Adrenal gland (tissue), 12 donors: ENCODE results near the gene ARHGEF33. TPM values are rescaled to one million over a fixed set of nuclear protein-coding genes. Genes with fewer than 3 reads are reported as not detected.

Experiments used
- DNase-seq, 7 donors: peaks; one replicate each; pipeline ENCODE4 v3.0.0-alpha.2; 2019 to 2020
- H3K27ac ChIP-seq, 5 donors: fragments of 200-600 bp; sonication (generic) in 4 of 5; 1 replicate in 3 of 5; 2 replicates in 2 of 5; pipeline versions ENCODE4 v1.5.1 to v1.8.0; 2016 to 2020; ENCODE audit warnings: mild to moderate bottlenecking in 1 of 5
- H3K27me3 ChIP-seq: fragments of 200-600 bp; 2 replicates; pipeline ENCODE4 v1.8.0; 2021
- H3K36me3 ChIP-seq, 2 donors: fragments of 200-600 bp; replicated peaks in 1 of 2; 1 replicate in 1 of 2; 2 replicates in 1 of 2; pipeline versions ENCODE4 v1.5.1 to v1.8.0; 2018 to 2022
- H3K4me1 ChIP-seq, 2 donors: fragments of 200-600 bp; replicated peaks in 1 of 2; 1 replicate in 1 of 2; 2 replicates in 1 of 2; pipeline versions ENCODE4 v1.5.1 to v1.8.0; 2018 to 2021
- H3K4me3 ChIP-seq, 4 donors: fragments of 200-600 bp; sonication (generic) in 3 of 4; one replicate each; pipeline ENCODE4 v1.5.1; 2016 to 2018
- H3K9me3 ChIP-seq, 3 donors: fragments of 200-600 bp; sonication (generic) in 1 of 3; replicated peaks in 1 of 3; 1 replicate in 2 of 3; 2 replicates in 1 of 3; pipeline versions ENCODE4 v1.5.1 to v1.8.0; 2016 to 2021
- POLR2A ChIP-seq, 2 donors: fragments of 450-650 bp; IDR thresholded peaks; one replicate each; pipeline ENCODE4 v1.6.1; 2017; ENCODE audit warnings: antibody characterized with exemption in 2 of 2, mild to moderate bottlenecking in 2 of 2, moderate library complexity in 1 of 2
- WGBS, 4 donors: extraction: QIAGEN DNeasy Blood & Tissue Kit in 2 of 4; methylation state at CpG; one replicate each; pipeline versions ENCODE4 v1.1.5 to v1.1.7; 2013 to 2017; 5-methylcytosine and 5-hydroxymethylcytosine counted together
- intact Hi-C, 2 donors: fragments of 100-400 bp; cut with DNase I; formaldehyde crosslinking; loops; one replicate each; pipeline versions ENCODE4 v1.14.1 to v1.15.0; 2022 to 2023
- polyA plus RNA-seq, 3 donors: library from polyadenylated mRNA; stranded (reverse); fragments of 200-250 nt in 2 of 3; fragments of 350-450 nt in 1 of 3; fragmentation: Illumina TruSeq in 1 of 3; extraction: RNeasy Lipid Tissue Mini Kit (QIAGEN cat#74804) in 1 of 3; gene quantifications; one replicate each; pipeline ENCODE4 v1.2.3, GENCODE V29; 2013 to 2014
- total RNA-seq, 9 donors: library from RNA; depleted of rRNA in 4 of 9; stranded (reverse); fragments of >200 nt in 4 of 9; fragments of 120-200 nt in 1 of 9; fragmentation: NEBNext Ultra II Directional in 1 of 9; extraction: Animal tissue kit (Norgen Biotek cat#: 25700) in 1 of 9; gene quantifications; one replicate each; pipeline versions ENCODE4 v1.1.0 to v1.2.4, GENCODE V29; 2013 to 2023
- TF ChIP-seq, protein P1 (sequence below), 6 experiments: fragments of 450-650 bp in 4 of 6; fragments of 200-600 bp in 2 of 6; sonication (generic) in 1 of 6; IDR thresholded peaks; 1 replicate in 5 of 6; 2 replicates in 1 of 6; pipeline versions ENCODE4 v1.5.1 to v1.8.0; 2016 to 2021; ENCODE audit warnings: antibody characterized with exemption in 6 of 6, mild to moderate bottlenecking in 2 of 6, moderate library complexity in 1 of 6
- donor health status: healthy with polysubstance abuse.
- donor health status: Bipolar disorder and iron deficiency.
- donor health status: DM: yes; HTN: yes; CAD: no.
- donor health status: DM: no; HTN: no; CAD: no.
- donor health status: DM: no; HTN: no; CAD: no.
- donor health status: DM: yes; HTN: yes; CAD: no.

Gene ARHGEF33
- total and polyA plus RNA-seq, 12 donors = 0.49 to 8.3 (median 1.9) TPM

DNA sequence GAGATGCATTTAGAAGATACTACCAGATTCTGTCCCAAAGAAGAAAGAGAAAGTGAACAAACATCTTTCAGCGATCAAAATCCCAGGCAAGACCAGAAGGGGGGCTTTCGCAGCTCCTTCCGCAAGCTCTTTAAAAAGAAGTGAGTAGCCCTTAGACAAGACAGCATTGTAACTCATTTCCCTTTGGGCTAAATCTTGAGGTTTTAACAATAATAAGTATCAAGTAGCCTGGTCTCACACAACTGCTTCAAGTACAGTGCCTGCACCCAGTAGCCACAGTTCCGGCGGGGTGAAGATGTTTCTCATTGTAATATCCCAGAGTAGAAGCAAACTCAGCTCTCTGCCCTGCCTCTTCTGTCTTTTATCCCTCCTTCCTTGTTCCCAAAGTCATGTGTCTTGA is 76.3 kb downstream of the ARHGEF33 start:
- WGBS, 4 donors = 95 to 99% (median 97%) methylated on average over 5 of the region's 5 CpGs
- Histone ChIP-seq H3K27me3 (no peaks in the 10 kb centered on the region), H3K9me3 (no peaks in the 10 kb centered on the region), H3K4me3 (no peak overlapping the region), H3K36me3 (no peaks in the 10 kb centered on the region), H3K4me1 (no peaks in the 10 kb centered on the region), H3K27ac (no peak overlapping the region)
- TF ChIP-seq POLR2A (IDR thresholded peaks at IDR 0.05) = no peak
- TF ChIP-seq, protein P1, sequence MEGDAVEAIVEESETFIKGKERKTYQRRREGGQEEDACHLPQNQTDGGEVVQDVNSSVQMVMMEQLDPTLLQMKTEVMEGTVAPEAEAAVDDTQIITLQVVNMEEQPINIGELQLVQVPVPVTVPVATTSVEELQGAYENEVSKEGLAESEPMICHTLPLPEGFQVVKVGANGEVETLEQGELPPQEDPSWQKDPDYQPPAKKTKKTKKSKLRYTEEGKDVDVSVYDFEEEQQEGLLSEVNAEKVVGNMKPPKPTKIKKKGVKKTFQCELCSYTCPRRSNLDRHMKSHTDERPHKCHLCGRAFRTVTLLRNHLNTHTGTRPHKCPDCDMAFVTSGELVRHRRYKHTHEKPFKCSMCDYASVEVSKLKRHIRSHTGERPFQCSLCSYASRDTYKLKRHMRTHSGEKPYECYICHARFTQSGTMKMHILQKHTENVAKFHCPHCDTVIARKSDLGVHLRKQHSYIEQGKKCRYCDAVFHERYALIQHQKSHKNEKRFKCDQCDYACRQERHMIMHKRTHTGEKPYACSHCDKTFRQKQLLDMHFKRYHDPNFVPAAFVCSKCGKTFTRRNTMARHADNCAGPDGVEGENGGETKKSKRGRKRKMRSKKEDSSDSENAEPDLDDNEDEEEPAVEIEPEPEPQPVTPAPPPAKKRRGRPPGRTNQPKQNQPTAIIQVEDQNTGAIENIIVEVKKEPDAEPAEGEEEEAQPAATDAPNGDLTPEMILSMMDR (IDR thresholded peaks at IDR 0.05) = no peak
- intact Hi-C loops = no loop called here
- DNase-seq = no peak

DNA sequence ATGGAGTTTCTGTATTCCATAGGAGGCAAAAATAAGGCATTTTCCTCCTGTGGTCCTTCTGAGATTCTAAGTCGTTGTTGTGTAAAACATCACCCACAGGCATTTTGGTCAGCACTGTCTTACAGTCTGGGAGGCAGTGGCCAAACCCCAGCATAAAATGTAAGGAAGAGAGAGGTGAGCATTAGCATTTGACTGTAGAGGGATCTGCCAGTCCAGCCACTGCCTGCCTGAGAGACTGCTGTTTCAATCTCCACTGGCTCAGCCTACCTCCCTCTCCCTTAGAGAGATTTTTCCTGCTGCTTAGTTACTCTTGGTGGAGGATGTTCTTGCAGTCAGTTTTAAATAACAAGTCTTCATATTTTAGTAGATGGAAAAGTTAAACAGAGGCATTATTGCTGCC is 77.0 kb downstream of the ARHGEF33 start:
- TF ChIP-seq POLR2A (IDR thresholded peaks at IDR 0.05) = no peak
- TF ChIP-seq, protein P1 (IDR thresholded peaks at IDR 0.05) = no peak
- H3K4me3 ChIP-seq = no peak overlapping the region
- H3K27ac ChIP-seq = no peak overlapping the region
- H3K9me3 ChIP-seq = no peaks in the 10 kb centered on the region
- no peak for DNase-seq
- H3K27me3 ChIP-seq = no peaks in the 10 kb centered on the region
- H3K4me1 ChIP-seq = no peaks in the 10 kb centered on the region
- intact Hi-C loops = no loop called here
- no peaks in the 10 kb centered on the region for H3K36me3 ChIP-seq
- 44 to 73% (median 55%) methylated on average over 1 of the region's 1 CpG for WGBS, 4 donors

DNA sequence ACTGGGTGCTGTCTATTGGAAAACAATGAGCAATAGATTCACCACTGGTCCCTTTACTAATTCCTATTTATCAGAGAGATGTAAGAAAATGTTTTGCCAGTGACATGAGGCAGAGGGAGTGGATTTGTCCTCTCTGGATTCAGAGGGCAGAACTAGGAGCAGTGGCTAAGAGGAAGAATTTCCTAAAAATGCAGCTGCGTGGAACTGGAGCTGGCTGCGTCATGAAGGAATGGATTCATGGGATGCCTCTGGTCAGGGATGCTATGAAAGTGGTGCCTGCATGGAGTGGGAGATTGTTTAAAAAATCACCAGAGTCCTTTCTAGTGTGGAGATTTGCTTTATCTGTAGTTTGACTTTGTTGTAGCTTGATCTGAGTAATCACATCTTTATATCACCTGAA is 78.3 kb downstream of the ARHGEF33 start:
- H3K9me3 ChIP-seq = no peaks in the 10 kb centered on the region
- WGBS, 4 donors = 94 to 100% (median 96%) methylated on average over 2 of the region's 2 CpGs
- H3K36me3 ChIP-seq = no peaks in the 10 kb centered on the region
- intact Hi-C loops = no loop called here
- H3K4me1 ChIP-seq = no peaks in the 10 kb centered on the region
- no peak for DNase-seq
- no peaks in the 10 kb centered on the region for H3K27me3 ChIP-seq
- TF ChIP-seq, protein P1 (IDR thresholded peaks at IDR 0.05) = no peak
- TF ChIP-seq POLR2A (IDR thresholded peaks at IDR 0.05) = no peak
- H3K4me3 ChIP-seq = no peak overlapping the region
- H3K27ac ChIP-seq = no peak overlapping the region

GRCh38 chr2:38971377-38971776 is 81.7 kb downstream of the ARHGEF33 start:
- no peak for DNase-seq
- 92 to 97% (median 94%) methylated on average over 4 of the region's 4 CpGs for WGBS, 4 donors
- intact Hi-C loops = no loop called here

More at GRCh38 chr2:38971377-38971776, 81.7 kb downstream of the ARHGEF33 start:
- Histone ChIP-seq H3K27ac (no peak overlapping the region), H3K36me3 (no peaks in the 10 kb centered on the region), H3K4me1 (no peaks in the 10 kb centered on the region), H3K9me3 (no peaks in the 10 kb centered on the region), H3K4me3 (no peak overlapping the region), H3K27me3 (no peaks in the 10 kb centered on the region)
- TF ChIP-seq, protein P1 (IDR thresholded peaks at IDR 0.05) = no peak
- no peak for TF ChIP-seq POLR2A (IDR thresholded peaks at IDR 0.05)
